ENCODE measurements around the gene IGFLR1.
"Not testable (repeated sequence)": the region's sequence is repeated elsewhere in the genome, so short reads cannot be mapped to it uniquely, and the experiment has no call there.

Gene IGFLR1

DNA sequence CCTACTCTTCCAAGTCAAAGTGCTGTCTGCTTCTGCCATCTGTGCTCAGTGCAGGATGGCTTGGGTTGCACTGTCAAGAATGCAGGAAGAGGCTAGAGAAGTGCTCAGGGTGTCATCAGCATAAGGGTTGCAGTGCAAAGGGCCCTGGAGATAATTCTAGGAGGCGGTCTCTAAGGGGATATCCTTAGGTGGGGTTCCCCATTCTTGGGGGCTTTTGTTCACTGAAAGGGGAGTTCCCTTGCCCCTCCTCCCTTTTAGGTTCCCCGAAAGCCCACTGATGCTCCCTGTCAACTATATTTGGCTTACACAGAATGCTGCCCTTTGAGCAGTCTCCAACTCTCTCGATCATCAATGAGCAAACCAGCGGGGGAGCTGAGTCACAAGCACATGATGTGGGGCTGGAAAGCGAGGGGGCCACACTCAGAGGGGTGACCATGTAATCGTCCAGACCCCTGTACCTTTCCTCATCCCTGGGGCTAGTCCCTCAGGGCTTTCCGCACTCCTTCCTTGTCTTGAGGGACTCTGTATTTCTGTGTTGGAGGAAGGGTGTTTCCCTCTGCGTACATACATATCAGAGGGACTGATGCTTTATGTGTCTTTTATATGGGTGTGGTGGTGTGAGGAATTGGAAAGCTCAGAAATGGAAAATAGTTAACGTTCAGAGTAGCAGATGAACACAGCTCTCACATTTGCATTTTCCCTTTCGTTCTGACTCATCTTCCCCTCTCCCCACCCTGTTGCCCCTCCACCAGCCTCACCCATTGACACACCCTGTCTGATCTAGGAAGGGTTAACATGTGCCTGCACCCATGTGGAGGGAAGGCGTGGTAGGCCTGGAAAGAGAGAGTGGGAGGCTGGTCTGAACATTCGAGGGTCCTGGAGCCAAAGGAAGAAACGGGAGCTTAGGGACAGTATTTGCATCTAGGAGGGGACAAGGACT lies 31.2 kb downstream of the IGFLR1 start:
- DNase-seq (ENCODE audit: low read depth, low spot score), result peak; percentile 40

DNA sequence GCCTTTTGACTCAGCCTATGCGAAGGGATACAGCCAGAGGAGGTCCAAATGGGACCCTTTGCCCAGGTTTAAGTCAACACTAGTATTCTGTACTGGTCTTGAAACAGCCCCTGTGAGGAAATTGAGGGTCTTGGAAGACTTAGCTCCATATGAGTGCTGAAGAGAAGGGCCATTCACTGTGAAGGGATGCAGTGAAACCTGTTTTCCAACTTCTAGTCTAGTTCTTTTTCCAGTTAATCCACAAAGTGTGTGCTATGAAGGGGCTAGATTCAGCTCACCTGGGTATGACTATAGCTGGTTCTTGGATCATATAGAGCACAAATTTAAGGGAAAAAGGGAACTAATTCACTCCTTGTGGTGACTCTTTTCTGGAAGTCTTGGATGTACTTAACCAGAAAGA lies 33.9 kb downstream of the IGFLR1 start:
- no peak for DNase-seq (ENCODE audit: low read depth, low spot score)

DNA sequence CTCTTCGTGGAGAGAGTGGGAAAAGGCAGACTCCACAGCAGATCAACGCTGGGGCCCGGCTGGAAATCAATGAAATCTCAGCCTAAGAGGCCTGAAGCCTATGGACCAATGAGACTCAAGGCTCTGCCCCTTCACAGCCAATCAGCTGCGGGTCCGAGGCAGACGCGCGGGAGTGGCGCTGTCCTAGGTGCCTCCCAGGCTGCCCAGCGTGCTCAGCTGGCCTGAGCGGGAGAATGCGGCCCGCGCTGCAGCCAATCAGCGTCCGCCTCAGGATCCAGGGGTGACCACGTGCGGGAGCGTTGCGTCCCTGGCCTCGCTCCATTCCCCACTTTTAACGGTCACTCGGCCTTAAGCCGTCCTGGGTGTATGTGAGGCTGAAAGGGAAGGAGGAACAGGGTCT lies 38.0 kb downstream of the IGFLR1 start, which contains the start of gene ZBTB32:
Gene ZBTB32 (plus strand): TSS at position 341 of the 400 bp plus-strand sequence. CDS start 10,069 bp downstream, outside the sequence.
- DNase-seq (ENCODE audit: low read depth, low spot score), result no peak

DNA sequence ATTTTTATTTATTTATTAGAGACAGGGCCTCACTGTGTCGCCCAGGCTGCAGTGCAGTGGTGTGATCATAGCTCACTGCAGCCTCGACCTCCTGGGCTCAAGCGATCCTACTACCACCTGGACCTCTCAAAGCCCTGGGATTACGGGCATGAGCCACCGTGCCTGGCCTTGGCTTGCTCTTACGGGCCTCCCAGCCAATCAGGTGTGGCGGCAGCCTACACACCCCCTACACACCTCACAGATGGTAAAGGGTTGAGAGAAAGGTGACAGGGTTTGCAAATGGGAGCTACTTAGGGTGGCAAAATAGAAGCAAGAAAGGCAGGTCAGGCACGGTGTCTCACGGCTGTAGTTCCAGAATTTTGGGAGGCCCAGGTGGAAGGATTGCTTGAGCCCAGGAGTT lies 38.9 kb downstream of the IGFLR1 start:
- no peak for DNase-seq (ENCODE audit: low read depth, low spot score)

DNA sequence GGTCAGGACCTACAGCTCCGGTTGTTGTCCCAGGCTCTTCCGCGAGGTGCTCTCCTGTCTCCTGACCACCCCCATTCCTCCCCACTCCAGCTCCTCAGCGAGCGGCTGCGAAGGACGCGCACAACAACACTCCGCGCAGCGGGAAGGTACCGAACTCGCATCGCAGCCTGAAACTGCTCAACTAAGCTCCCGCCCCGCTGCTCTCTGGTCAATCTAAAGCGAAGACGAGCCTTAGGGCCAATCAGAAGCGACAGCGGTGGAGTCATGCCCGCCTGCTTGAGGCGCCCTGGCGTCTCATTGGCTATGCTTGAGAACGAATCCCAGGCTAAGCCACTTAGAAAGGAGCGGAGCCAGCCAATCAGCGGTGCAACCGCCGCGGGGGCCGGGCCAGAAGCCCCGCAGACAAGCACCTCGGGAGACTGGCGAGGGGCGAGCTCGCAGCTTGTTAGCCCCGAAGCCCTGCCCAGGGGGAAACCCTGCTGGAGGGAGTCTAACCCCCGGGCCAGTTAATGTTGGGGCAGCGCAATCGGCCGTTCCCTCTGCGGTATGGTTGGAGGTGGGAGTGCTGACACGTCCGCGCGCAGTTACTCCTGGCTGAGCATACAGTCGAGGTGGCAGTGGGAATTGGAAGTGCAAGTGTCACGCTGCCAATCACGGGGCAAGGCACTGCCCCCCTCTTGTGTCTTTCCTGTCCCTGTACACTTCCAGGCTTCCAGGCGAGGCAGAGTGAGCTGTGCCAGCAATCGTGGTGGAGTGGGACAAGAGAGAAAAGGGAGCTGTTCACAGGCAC lies 39.8 kb downstream of the IGFLR1 start:
- peak; percentile 85 for DNase-seq (ENCODE audit: low read depth, low spot score)

DNA sequence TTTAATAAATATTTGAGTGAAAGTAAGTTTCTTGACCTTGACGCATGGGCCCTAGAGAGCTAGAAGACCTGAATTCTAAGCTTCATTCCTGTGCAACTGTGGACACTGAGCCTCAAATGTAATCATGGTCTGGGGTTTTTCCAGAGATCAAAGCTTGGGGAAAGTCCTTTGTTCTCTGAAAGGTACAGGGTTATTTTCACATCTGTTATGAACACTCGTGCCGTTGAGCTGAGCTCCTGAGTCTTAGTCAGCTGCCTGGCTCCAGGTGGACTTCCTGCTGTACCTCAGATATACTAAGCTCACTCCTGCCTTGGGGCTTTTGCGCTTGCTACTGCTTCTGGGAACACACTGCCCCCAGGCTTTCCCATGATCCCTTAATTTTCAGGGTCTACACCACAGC lies 45.4 kb downstream of the IGFLR1 start:
- DNase-seq (ENCODE audit: low read depth, low spot score), result no peak

DNA sequence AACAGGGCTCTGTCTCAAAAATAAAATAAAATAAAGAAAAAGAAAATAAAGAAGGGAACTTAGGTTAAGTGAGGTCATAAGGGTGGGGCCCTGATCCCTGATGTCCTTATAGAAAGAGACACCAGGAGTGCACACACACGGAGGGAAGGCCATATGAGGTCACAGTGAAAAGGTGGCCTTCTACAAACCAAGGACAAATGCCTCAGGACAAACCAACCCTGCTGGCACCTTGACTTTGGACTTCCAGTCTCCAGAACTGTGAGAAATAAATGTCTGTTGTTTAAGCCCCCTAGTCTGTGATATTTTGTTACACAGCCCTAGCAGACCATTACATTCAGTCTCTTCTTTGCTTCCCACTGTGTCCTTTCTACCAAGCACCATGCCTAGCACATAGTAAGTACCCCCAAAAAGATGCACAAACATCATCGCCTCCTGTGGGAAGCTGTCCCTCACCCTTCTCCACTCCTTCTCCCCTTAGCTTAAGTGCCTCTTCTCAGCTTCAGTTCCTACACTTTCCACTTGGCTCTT lies 46.3 kb downstream of the IGFLR1 start:
- no peak for DNase-seq (ENCODE audit: low read depth, low spot score)

DNA sequence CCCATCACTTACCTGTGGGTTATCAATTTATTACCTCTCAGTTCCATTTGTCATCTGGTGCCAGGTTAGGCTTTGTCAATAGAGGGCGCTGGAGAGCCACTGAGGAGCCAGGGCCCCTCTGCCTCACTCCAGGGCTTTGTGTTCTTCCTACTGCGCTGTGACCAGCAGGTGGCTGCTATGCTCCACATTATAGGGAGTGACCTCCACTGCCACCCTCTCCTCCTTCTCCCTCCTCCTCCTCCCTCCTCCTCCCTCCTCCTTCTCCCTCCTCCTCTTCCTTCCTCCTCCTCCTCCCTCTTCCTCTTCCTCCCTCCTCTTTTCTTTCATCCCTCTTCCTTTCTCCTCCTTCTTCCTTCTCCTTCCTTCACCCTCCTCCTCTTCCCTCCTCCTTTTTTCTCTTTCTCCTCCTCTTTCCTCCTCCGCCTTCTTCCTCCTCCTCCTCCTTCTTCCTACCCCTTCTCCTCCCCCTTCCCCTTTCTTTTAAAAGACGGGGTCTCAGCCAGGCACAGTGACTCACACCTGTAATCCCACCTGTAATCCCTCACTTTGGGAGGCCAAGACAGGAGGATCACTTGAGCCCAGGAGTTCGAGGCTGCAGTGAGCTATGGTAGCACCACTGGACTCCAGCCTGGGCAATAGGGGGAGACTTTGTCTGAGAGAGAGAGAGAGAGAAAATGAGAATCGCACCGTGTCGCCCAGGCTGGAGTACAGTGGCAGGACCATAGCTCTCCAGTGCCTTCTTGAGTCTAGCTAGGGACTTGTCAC lies 48.2 kb downstream of the IGFLR1 start:
- peak; percentile 87 for DNase-seq (ENCODE audit: low read depth, low spot score)

DNA sequence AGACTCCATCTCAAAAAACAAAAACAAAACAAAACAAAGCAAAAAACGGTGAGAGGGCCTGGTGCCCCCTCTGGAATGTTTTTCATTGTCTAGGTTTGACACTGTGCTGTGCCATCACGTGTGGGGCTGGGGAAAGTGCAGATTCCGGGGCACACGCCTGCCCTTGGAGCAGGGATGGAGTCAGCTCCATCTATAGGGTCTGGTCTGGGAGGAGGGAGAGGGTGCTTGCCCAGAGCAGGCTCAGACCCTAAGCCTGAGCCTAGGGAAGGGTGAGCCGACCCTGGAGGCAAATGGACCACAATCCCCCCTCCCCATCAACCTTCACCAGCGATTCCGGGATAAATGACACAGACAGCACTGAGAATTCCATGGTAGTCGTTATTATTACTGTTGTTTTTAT lies 48.8 kb downstream of the IGFLR1 start:
- DNase-seq (ENCODE audit: low read depth, low spot score), result no peak

DNA sequence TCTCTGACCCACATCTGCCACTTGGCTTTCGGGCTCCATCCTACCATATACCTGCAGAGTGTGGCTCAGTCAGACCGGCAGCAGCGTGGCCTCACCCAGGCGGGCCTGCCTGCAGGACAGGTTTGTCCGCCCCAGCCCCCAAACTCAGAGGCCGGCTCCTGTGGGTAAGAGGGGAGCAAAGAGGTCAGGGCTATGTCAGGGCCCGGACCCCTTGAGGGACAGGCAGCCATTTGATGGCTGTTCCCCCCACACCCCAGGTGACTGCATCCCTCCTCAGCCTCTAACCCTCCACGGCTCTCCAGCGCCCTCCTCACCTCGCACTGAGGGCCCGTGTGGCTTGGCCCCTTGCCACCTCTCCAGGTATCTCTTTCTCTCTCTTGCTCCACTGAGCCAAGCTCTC lies 50.2 kb downstream of the IGFLR1 start:
- no peak for DNase-seq (ENCODE audit: low read depth, low spot score)

DNA sequence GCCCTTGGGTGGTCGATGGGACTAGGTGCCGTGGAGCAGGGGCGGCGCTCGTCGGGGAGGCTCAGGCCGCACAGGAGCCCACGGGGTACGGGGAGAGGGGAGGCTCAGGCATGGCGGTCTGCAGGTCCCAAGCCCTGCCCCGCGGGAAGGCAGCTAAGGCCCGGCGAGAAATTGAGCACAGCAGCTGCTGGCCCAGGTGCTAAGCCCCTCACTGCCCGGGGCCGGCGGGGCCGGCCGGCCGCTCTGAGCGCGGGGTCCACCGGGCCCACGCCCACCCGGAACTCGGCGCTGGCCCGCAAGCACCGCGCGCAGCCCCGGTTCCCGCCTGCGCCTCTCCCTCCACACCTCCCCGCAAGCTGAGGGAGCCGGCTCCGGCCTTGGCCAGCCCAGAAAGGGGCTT lies 51.1 kb downstream of the IGFLR1 start:
- not testable (repeated sequence) for DNase-seq (ENCODE audit: low read depth, low spot score)

DNA sequence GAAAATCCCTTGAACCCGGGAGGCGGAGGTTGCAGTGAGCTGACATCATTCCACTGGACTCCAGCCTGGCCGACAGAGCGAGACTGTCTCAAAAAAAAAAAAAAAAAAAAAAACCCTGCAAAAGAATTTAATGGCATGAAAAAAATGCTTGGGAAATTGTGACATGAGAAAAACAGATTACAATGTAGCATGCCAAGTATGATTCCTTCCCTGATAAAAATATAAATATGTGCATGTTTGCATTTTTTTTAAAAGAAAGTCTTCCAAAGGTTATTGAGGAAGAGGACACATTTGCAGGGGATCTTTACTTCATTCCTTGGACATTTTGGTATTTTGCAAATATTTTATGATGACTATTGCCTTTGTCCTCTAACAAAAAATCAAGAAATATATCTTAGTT lies 52.4 kb downstream of the IGFLR1 start:
- no peak for DNase-seq (ENCODE audit: low read depth, low spot score)
